Thyroid gland (tissue), 4 donors: ENCODE measurements around the gene PRSS36. TPM values are rescaled to one million over a fixed set of nuclear protein-coding genes. Genes with fewer than 3 reads are reported as not detected.

Experiments used
- DNase-seq, 2 donors: peaks; one replicate each; pipeline ENCODE4 v3.0.0-alpha.2; 2019
- H3K27ac ChIP-seq, 3 donors: fragments of 200-600 bp; sonication (generic); 1 replicate in 2 of 3; 2 replicates in 1 of 3; pipeline ENCODE4 v1.5.1; 2016 to 2019; ENCODE audit warnings: mild to moderate bottlenecking in 1 of 3, moderate library complexity in 1 of 3
- H3K27me3 ChIP-seq: fragments of 200-600 bp; sonication (generic); one replicate; pipeline ENCODE4 v1.5.1; 2019
- H3K36me3 ChIP-seq, 2 donors: fragments of 200-600 bp; sonication (generic); one replicate each; pipeline ENCODE4 v1.5.1; 2016 to 2019
- H3K4me1 ChIP-seq, 2 donors: fragments of 200-600 bp; sonication (generic); one replicate each; pipeline ENCODE4 v1.5.1; 2017 to 2019
- H3K4me3 ChIP-seq, 3 donors: fragments of 200-600 bp; sonication (generic); replicated peaks in 1 of 3; 1 replicate in 2 of 3; 2 replicates in 1 of 3; pipeline ENCODE4 v1.5.1; 2016; ENCODE audit warnings: mild to moderate bottlenecking in 1 of 3
- H3K9me3 ChIP-seq: fragments of 200-600 bp; sonication (generic); one replicate; pipeline ENCODE4 v1.5.1; 2017
- POLR2A ChIP-seq, 2 donors: fragments of 450-650 bp; IDR thresholded peaks; one replicate each; pipeline ENCODE4 v1.6.1; 2017; ENCODE audit warnings: antibody characterized with exemption in 2 of 2, mild to moderate bottlenecking in 2 of 2, moderate library complexity in 1 of 2
- WGBS, 2 donors: methylation state at CpG; one replicate each; pipeline ENCODE4 v1.1.5; 2017; 5-methylcytosine and 5-hydroxymethylcytosine counted together
- intact Hi-C: fragments of 100-400 bp; cut with DNase I; formaldehyde crosslinking; loops from one replicate; pipeline ENCODE4 v1.15.1; 2023
- small RNA-seq: library from RNA; depleted of rRNA; stranded (forward); fragments of <200 nt; gene quantifications from one replicate; pipeline ENCODE3, GENCODE V24; 2016
- total RNA-seq, 4 donors: library from RNA; depleted of rRNA; stranded (reverse); fragments of >200 nt; gene quantifications; one replicate each; pipeline ENCODE4 v1.2.3, GENCODE V29; 2016
- TF ChIP-seq, protein P1 (sequence below), 6 experiments: fragments of 200-600 bp in 3 of 6; fragments of 450-650 bp in 3 of 6; sonication (generic) in 3 of 6; IDR thresholded peaks; one replicate each; pipeline ENCODE4 v1.5.1; 2016 to 2019; ENCODE audit warnings: antibody characterized with exemption in 6 of 6, mild to moderate bottlenecking in 2 of 6, inconsistent platforms in 1 of 6, moderate library complexity in 1 of 6

PRSS36 gene
- total RNA-seq, 4 donors from 2014 or later: 1.4 to 6.6 (median 3.0) TPM

DNA sequence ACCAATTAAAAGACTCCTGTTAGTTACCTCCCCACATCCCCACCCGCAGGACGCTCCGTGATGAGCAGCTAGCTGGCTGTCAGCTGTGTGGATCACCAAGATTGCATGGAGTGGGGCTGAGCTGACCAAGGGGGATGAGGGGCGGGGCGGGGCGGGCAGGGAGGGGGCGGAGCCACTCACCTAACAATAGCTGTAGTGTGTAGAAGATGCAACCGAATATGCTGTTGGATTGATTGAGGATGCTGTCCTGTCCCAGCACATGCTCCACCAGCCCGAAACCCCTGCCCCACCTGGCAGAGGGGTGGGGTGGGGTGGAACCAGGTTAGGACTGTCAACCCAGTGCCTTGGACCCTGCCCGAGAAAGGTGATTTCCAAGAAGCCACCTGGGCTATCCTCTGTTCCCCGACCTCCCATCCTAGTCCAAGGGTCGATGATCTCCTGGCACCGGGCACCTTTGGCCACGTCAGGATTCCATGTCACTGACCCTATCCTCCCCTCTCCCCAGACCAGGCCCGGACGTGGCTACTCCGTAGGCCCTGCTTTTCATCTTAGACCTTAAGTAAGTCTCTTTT, 56.6 kb downstream of the PRSS36 start:
- TF ChIP-seq POLR2A (IDR thresholded peaks at IDR 0.05): no peak
- TF ChIP-seq, protein P1, sequence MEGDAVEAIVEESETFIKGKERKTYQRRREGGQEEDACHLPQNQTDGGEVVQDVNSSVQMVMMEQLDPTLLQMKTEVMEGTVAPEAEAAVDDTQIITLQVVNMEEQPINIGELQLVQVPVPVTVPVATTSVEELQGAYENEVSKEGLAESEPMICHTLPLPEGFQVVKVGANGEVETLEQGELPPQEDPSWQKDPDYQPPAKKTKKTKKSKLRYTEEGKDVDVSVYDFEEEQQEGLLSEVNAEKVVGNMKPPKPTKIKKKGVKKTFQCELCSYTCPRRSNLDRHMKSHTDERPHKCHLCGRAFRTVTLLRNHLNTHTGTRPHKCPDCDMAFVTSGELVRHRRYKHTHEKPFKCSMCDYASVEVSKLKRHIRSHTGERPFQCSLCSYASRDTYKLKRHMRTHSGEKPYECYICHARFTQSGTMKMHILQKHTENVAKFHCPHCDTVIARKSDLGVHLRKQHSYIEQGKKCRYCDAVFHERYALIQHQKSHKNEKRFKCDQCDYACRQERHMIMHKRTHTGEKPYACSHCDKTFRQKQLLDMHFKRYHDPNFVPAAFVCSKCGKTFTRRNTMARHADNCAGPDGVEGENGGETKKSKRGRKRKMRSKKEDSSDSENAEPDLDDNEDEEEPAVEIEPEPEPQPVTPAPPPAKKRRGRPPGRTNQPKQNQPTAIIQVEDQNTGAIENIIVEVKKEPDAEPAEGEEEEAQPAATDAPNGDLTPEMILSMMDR (IDR thresholded peaks at IDR 0.05): no peak
- no peak overlapping the region for H3K4me3 ChIP-seq
- intact Hi-C loops: loop anchor here (10.0 kb wide), 1 partner anchor 82 kb away; no protein-coding TSS in a partner anchor
- H3K27ac ChIP-seq: no peak overlapping the region
- no peaks in the 10 kb centered on the region for H3K27me3 ChIP-seq
- H3K9me3 ChIP-seq: no peaks in the 10 kb centered on the region
- no peak for DNase-seq
- H3K4me1 ChIP-seq: peaks cover 9% of the 10 kb centered on the region in 2 donors
- WGBS, 2 donors: 48 to 53% methylated on average over 14 to 16 of the region's 17 CpGs
- peaks cover 4 to 6% of the 10 kb centered on the region in 2 donors for H3K36me3 ChIP-seq

DNA sequence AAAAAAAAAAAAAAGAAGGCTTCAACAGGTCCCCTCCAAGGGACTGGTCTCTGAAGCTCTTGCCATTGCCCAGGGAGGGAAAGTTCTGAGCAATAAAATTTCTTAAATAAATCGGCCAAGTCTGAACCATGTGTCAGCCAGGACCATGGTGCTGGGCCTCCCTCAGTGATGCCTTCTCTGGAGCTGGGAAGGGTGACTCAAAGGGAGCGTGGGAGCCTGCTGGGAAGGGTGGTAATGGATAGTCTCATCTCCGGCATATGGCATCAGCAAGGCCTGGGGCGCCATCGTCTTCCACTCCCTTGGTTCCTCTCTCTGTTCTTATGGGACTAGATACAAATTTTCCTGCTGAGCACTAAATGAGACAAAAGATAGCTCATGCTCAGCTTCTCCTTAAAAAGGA, 57.5 kb downstream of the PRSS36 start:
- Histone ChIP-seq H3K4me3 (no peak overlapping the region), H3K27ac (no peak overlapping the region), H3K36me3 (peaks cover 4 to 6% of the 10 kb centered on the region in 2 donors), H3K27me3 (no peaks in the 10 kb centered on the region), H3K4me1 (peaks cover 9% of the 10 kb centered on the region in 2 donors), H3K9me3 (no peaks in the 10 kb centered on the region)
- 97 to 98% methylated on average over 5 of the region's 5 CpGs for WGBS, 2 donors
- intact Hi-C loops: loop anchor here (10.0 kb wide), 1 partner anchor 82 kb away; no protein-coding TSS in a partner anchor
- no peak for DNase-seq
- no peak for TF ChIP-seq POLR2A (IDR thresholded peaks at IDR 0.05)

DNA sequence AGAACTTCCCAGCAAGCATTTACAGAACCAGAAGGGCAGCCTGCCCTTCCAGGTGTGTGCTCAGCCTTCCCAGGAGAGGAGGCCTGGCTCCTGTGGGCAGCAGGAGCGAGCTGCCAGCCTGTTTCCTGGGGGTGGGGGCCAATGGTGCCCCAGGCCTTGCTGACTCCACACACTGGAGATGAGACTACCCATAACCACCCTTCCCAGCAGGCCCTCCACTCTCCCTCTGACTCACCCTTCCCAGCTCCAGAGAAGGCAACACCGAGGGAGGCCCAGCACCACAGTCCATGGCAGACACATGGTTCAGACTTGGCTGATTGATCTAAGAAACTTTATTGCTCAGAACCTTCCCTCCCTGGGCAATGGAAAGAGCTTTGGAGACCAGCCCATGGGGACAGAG, 59.3 kb downstream of the PRSS36 start:
- Histone ChIP-seq H3K27ac (no peak overlapping the region), H3K36me3 (peaks cover 4 to 6% of the 10 kb centered on the region in 2 donors), H3K4me3 (no peak overlapping the region), H3K9me3 (no peaks in the 10 kb centered on the region), H3K27me3 (no peaks in the 10 kb centered on the region), H3K4me1 (peaks cover 9% of the 10 kb centered on the region in 2 donors)
- no peak for TF ChIP-seq POLR2A (IDR thresholded peaks at IDR 0.05)
- TF ChIP-seq, protein P1 (IDR thresholded peaks at IDR 0.05): no peak
- 86 to 92% methylated on average over 2 of the region's 2 CpGs for WGBS, 2 donors
- no peak for DNase-seq
- intact Hi-C loops: loop anchor here (10.0 kb wide), 1 partner anchor 84 kb away; no protein-coding TSS in a partner anchor

DNA sequence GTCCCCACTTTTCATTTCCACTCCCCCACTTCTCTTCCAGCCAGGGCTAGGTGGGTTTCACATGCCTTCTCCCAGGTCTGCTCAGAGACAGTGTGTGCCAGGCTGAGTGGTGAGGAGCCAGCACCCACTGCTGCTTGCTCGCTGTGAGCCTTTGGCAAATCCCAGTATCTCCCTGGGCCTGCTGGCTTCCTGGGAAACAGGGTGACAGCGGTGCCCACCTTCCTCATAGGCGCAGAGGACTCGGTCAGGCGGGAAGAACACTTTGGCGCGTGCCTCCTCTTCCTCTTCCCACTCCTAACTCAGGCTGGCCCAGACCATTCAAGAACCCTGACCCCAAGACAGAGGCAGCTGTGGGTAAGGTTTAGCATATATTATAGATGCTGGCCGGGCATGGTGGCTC, 60.7 kb downstream of the PRSS36 start:
- Histone ChIP-seq H3K27me3 (no peaks in the 10 kb centered on the region), H3K4me1 (peaks cover 9% of the 10 kb centered on the region in 2 donors), H3K36me3 (peaks cover 4 to 6% of the 10 kb centered on the region in 2 donors), H3K9me3 (no peaks in the 10 kb centered on the region), H3K4me3 (no peak overlapping the region), H3K27ac (no peak overlapping the region)
- 92 to 97% methylated on average over 7 to 8 of the region's 8 CpGs for WGBS, 2 donors
- TF ChIP-seq, protein P1 (IDR thresholded peaks at IDR 0.05): no peak
- no peak for TF ChIP-seq POLR2A (IDR thresholded peaks at IDR 0.05)
- intact Hi-C loops: no loop called here
- DNase-seq: no peak

Small RNAs within 50 kb of the gene (small RNA-seq; reads per million reads assigned to genes)
- gene AC009088.4 (not detected), gene NDUFA3P6 (not detected)

Other genes starting within 250 kb of the PRSS36 start
- 10 to 100 TPM; 11.7 to 24.0 (median 14.4) TPM for gene FBXL19, start 226.5 kb downstream of the PRSS36 start, total RNA-seq
- gene ORAI3, start 201.0 kb downstream of the PRSS36 start, total RNA-seq: 10 to 100 TPM; 32.9 to 49.5 (median 40.2) TPM
- gene SETD1A, start 192.3 kb downstream of the PRSS36 start, total RNA-seq: 10 to 100 TPM in 2 of 4 donors, 1 to 10 TPM in 2; 7.7 to 11.4 (median 9.2) TPM
- 10 to 100 TPM in 2 of 4 donors, 1 to 10 TPM in 2; 4.0 to 13.8 (median 10.9) TPM for gene HSD3B7, start 164.9 kb downstream of the PRSS36 start, total RNA-seq
- under 1 TPM in 2 of 4 donors, not detected in 2; 0.34 to 0.40 TPM for gene STX1B, start 139.4 kb downstream of the PRSS36 start, total RNA-seq
- 10 to 100 TPM; 26.8 to 47.6 (median 39.9) TPM for gene STX4, start 116.5 kb downstream of the PRSS36 start, total RNA-seq
- gene ZNF668, start 75.8 kb downstream of the PRSS36 start, total RNA-seq: 10 to 100 TPM in 3 of 4 donors, 1 to 10 TPM in 1; 9.0 to 15.2 (median 11.9) TPM
- gene ZNF646, start 75.6 kb downstream of the PRSS36 start, total RNA-seq: 10 to 100 TPM; 13.3 to 20.1 (median 17.7) TPM
- gene PRSS53, start 61.1 kb downstream of the PRSS36 start, total RNA-seq: 1 to 10 TPM in 3 of 4 donors, under 1 TPM in 1; 0.93 to 1.9 (median 1.6) TPM
- 100 to 1,000 TPM in 2 of 4 donors, 10 to 100 TPM in 2; 58.7 to 145 (median 104) TPM for gene VKORC1, start 55.3 kb downstream of the PRSS36 start, total RNA-seq
- 10 to 100 TPM; 30.1 to 52.0 (median 40.5) TPM for gene BCKDK, start 41.7 kb downstream of the PRSS36 start, total RNA-seq
- 100 to 1,000 TPM in 3 of 4 donors, 10 to 100 TPM in 1; 90.0 to 121 (median 113) TPM for gene KAT8, start 32.4 kb downstream of the PRSS36 start, total RNA-seq
- gene PRSS8, start 14.3 kb downstream of the PRSS36 start, total RNA-seq: 10 to 100 TPM; 42.1 to 89.9 (median 72.8) TPM
- 10 to 100 TPM; 41.7 to 88.5 (median 70.5) TPM for gene FUS, start 30.1 kb upstream of the PRSS36 start, total RNA-seq
- gene PYCARD, start 52.7 kb upstream of the PRSS36 start, total RNA-seq: 10 to 100 TPM in 2 of 4 donors, 1 to 10 TPM in 2; 4.8 to 21.4 (median 12.4) TPM
- gene TRIM72, start 64.1 kb upstream of the PRSS36 start, total RNA-seq: under 1 TPM in 2 of 4 donors, not detected in 2; under 0.01 to 0.11 TPM
- gene PYDC1, start 67.1 kb upstream of the PRSS36 start, total RNA-seq: not detected
- 1 to 10 TPM; 2.8 to 5.0 (median 4.0) TPM for gene ITGAM, start 109.9 kb upstream of the PRSS36 start, total RNA-seq
- 1 to 10 TPM in 3 of 4 donors, under 1 TPM in 1; 0.11 to 3.2 (median 2.2) TPM for gene ITGAX, start 205.1 kb upstream of the PRSS36 start, total RNA-seq
- not detected for gene ITGAD, start 243.3 kb upstream of the PRSS36 start, total RNA-seq